ENCODE measurements around the gene UCK1.

Gene UCK1

GRCh38 chr9:131482343-131483006 lies 48.6 kb downstream of the UCK1 start:
- Histone ChIP-seq H3K27ac (replicated peaks) (no peak overlapping the region), H3K27me3 (ENCODE audit: insufficient read depth, poor library complexity, severe bottlenecking) (no peaks in the 10 kb centered on the region), H3K4me3 (replicated peaks; ENCODE audit: insufficient read depth, low read length) (no peak overlapping the region)
- DNase-seq (ENCODE audit: low read depth in 1 of 2, low spot score in 1 of 2), result no peak
- TF ChIP-seq POLR2AphosphoS5 (IDR thresholded peaks at IDR 0.05; ENCODE audit: low read depth), result no peak
- no peak for TF ChIP-seq SPI1 (IDR thresholded peaks at IDR 0.05; ENCODE audit: borderline replicate concordance, low read depth)
- TF ChIP-seq, protein P1, sequence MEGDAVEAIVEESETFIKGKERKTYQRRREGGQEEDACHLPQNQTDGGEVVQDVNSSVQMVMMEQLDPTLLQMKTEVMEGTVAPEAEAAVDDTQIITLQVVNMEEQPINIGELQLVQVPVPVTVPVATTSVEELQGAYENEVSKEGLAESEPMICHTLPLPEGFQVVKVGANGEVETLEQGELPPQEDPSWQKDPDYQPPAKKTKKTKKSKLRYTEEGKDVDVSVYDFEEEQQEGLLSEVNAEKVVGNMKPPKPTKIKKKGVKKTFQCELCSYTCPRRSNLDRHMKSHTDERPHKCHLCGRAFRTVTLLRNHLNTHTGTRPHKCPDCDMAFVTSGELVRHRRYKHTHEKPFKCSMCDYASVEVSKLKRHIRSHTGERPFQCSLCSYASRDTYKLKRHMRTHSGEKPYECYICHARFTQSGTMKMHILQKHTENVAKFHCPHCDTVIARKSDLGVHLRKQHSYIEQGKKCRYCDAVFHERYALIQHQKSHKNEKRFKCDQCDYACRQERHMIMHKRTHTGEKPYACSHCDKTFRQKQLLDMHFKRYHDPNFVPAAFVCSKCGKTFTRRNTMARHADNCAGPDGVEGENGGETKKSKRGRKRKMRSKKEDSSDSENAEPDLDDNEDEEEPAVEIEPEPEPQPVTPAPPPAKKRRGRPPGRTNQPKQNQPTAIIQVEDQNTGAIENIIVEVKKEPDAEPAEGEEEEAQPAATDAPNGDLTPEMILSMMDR (IDR thresholded peaks at IDR 0.05; ENCODE audit: insufficient read depth, low read length), result no peak

GRCh38 chr9:131481441-131482342 lies 49.4 kb downstream of the UCK1 start:
- H3K4me3 ChIP-seq (replicated peaks; ENCODE audit: insufficient read depth, low read length), result no peak overlapping the region
- H3K27me3 ChIP-seq (ENCODE audit: insufficient read depth, poor library complexity, severe bottlenecking), result no peaks in the 10 kb centered on the region
- no peak overlapping the region for H3K27ac ChIP-seq (replicated peaks)
- 0 out of 2 replicates have a peak, but pooled peaks have one; percentile 15 for TF ChIP-seq POLR2AphosphoS5 (IDR thresholded peaks at IDR 0.05; ENCODE audit: low read depth)
- TF ChIP-seq, protein P1 (IDR thresholded peaks at IDR 0.05; ENCODE audit: insufficient read depth, low read length), result no peak
- DNase-seq (ENCODE audit: low read depth in 1 of 2, low spot score in 1 of 2), result no peak

DNA sequence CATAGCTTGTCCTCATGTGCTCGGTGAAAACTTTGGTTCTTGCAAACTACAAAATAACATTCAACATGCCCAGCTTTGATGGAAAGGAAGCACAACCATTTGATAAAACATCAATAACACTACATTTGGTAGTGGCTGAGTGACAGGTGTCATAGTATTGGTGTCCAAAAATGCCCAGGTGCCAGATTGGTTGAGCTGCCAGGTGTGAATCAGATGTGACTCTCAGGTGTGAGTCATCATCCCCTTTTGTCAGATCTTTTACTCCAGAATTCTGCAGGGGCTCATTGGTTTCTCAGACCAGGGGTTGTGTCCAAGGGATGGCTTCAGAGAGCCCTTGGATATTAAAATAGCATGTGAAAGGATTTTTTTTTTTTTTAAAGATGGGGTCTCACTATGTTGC lies 50.8 kb downstream of the UCK1 start:
- no peak overlapping the region for H3K27ac ChIP-seq (replicated peaks)
- H3K27me3 ChIP-seq (ENCODE audit: insufficient read depth, poor library complexity, severe bottlenecking), result no peaks in the 10 kb centered on the region
- no peak overlapping the region for H3K4me3 ChIP-seq (replicated peaks; ENCODE audit: insufficient read depth, low read length)
- no peak for DNase-seq (ENCODE audit: low read depth in 1 of 2, low spot score in 1 of 2)
- TF ChIP-seq POLR2AphosphoS5 (IDR thresholded peaks at IDR 0.05; ENCODE audit: low read depth) (no peak), SPI1 (IDR thresholded peaks at IDR 0.05; ENCODE audit: borderline replicate concordance, low read depth) (no peak), GABPA (IDR thresholded peaks at IDR 0.05; ENCODE audit: low read depth) (no peak)
- TF ChIP-seq, protein P2, sequence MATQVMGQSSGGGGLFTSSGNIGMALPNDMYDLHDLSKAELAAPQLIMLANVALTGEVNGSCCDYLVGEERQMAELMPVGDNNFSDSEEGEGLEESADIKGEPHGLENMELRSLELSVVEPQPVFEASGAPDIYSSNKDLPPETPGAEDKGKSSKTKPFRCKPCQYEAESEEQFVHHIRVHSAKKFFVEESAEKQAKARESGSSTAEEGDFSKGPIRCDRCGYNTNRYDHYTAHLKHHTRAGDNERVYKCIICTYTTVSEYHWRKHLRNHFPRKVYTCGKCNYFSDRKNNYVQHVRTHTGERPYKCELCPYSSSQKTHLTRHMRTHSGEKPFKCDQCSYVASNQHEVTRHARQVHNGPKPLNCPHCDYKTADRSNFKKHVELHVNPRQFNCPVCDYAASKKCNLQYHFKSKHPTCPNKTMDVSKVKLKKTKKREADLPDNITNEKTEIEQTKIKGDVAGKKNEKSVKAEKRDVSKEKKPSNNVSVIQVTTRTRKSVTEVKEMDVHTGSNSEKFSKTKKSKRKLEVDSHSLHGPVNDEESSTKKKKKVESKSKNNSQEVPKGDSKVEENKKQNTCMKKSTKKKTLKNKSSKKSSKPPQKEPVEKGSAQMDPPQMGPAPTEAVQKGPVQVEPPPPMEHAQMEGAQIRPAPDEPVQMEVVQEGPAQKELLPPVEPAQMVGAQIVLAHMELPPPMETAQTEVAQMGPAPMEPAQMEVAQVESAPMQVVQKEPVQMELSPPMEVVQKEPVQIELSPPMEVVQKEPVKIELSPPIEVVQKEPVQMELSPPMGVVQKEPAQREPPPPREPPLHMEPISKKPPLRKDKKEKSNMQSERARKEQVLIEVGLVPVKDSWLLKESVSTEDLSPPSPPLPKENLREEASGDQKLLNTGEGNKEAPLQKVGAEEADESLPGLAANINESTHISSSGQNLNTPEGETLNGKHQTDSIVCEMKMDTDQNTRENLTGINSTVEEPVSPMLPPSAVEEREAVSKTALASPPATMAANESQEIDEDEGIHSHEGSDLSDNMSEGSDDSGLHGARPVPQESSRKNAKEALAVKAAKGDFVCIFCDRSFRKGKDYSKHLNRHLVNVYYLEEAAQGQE (IDR thresholded peaks at IDR 0.05; ENCODE audit: insufficient replicate concordance, low read depth), result no peak
- TF ChIP-seq, protein P1 (IDR thresholded peaks at IDR 0.05; ENCODE audit: insufficient read depth, low read length), result no peak

GRCh38 chr9:131478911-131479310 lies 52.2 kb downstream of the UCK1 start:
- no peak for DNase-seq (ENCODE audit: low read depth in 1 of 2, low spot score in 1 of 2)
- Histone ChIP-seq H3K27ac (replicated peaks) (no peak overlapping the region), H3K4me3 (replicated peaks; ENCODE audit: insufficient read depth, low read length) (no peak overlapping the region), H3K27me3 (ENCODE audit: insufficient read depth, poor library complexity, severe bottlenecking) (no peaks in the 10 kb centered on the region)
- TF ChIP-seq SPI1 (IDR thresholded peaks at IDR 0.05; ENCODE audit: borderline replicate concordance, low read depth) (no peak), POLR2AphosphoS5 (IDR thresholded peaks at IDR 0.05; ENCODE audit: low read depth) (no peak), GABPA (IDR thresholded peaks at IDR 0.05; ENCODE audit: low read depth) (no peak)
- TF ChIP-seq, protein P2 (IDR thresholded peaks at IDR 0.05; ENCODE audit: insufficient replicate concordance, low read depth), result no peak
- TF ChIP-seq, protein P1 (IDR thresholded peaks at IDR 0.05; ENCODE audit: insufficient read depth, low read length), result no peak
